Fibroblast of lung (primary cell): ENCODE results near the gene CRYBG2.

ENCODE experiments used
- CTCF ChIP-seq, 2 donors: IDR thresholded peaks in 1 of 2; conservative IDR thresholded peaks in 1 of 2; 1 replicate in 1 of 2; 2 replicates in 1 of 2; pipeline ENCODE4 v1.5.1; 2011 to 2012; ENCODE audit warnings: low read length in 2 of 2, control low read depth in 1 of 2, inconsistent platforms in 1 of 2, low read depth in 1 of 2, mild to moderate bottlenecking in 1 of 2
- EZH2 ChIP-seq: IDR thresholded peaks from 2 replicates; pipeline ENCODE4 v1.5.1; 2012; ENCODE audit warnings: low read length, control low read depth, mild to moderate bottlenecking; ENCODE audit errors: missing control alignments

DNA sequence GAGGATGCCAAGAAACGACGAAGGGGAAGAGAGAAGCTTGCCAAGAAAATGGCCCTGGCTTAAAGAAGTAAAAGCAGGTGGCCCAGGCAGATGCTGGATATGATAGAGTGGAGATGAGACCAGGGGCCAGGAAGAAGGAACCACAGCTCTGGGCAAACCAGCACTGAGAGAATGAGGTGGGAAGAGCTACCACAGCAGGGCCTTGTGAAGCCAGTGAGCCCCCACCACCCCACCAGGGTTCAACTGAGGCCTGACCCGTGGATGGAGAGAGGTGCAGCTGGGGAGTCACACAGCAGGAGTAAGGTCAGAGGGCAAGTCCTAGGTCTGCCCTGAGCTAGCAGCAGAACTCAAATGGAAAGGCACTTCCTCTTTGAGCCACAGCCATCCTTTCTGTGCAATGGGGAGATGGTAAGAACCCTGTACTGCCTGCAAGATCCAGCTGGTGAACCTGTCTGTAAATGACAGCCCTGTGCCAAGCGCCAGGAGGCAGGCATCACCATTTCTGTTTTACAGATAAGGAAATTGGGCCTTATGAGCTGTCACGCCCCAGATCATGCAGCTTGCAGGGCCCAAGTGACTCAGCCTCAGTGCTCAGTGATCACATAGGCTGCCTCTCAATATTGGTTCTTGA lies 65.5 kb downstream of the CRYBG2 start:
- TF ChIP-seq CTCF (conservative IDR thresholded peaks at IDR 0.05 in 1 of 2, IDR thresholded peaks at IDR 0.05 in 1 of 2; ENCODE audit: low read depth in 1 of 2, low read length in 2 of 2) (no peak), EZH2 (no peak)
